ENCODE data around the gene ZNF823. TPM values are rescaled to one million over a fixed set of nuclear protein-coding genes. Genes with fewer than 3 reads are reported as not detected.
A peak's percentile ranks its signal among the peaks of the same experiment; 100 is the strongest.
"Not testable (repeated sequence)": the region's sequence is repeated elsewhere in the genome, so short reads cannot be mapped to it uniquely, and the experiment has no call there.

ZNF823 gene
- total RNA-seq, 6 donors from 2014 or later = 6.1 to 22.0 (median 7.7) TPM

GRCh38 chr19:11781295-11782057 lies 42.7 kb upstream of the ZNF823 start:
- Histone ChIP-seq H3K9me3 (peaks cover 54 to 99% (median 89%) of the 10 kb centered on the region in 4 donors), H3K27me3 (no peaks in the 10 kb centered on the region), H3K4me1 (no peaks in the 10 kb centered on the region), H3K36me3 (peaks cover 20 to 58% (median 48%) of the 10 kb centered on the region in 4 donors), H3K27ac (no peak overlapping the region), H3K4me3 (no peak overlapping the region)
- TF ChIP-seq POLR2AphosphoS5 (IDR thresholded peaks at IDR 0.05) (no peak), EP300 (IDR thresholded peaks at IDR 0.05) (no peak), POLR2A (IDR thresholded peaks at IDR 0.05) (no peak), CTCF (IDR thresholded peaks at IDR 0.05) (no peak)
- 94 to 97% methylated on average over 5 of the region's 5 CpGs for WGBS, 2 donors
- DNase-seq = no peak
- no peak for ATAC-seq (ENCODE audit: low FRiP score in 2 of 2)

- Histone ChIP-seq H3K27me3 (no peaks in the 10 kb centered on the region), H3K27ac (no peak overlapping the region), H3K9me3 (peaks cover 58 to 99% (median 86%) of the 10 kb centered on the region in 4 donors), H3K4me1 (no peaks in the 10 kb centered on the region), H3K4me3 (no peak overlapping the region), H3K36me3 (peaks cover 20 to 58% (median 48%) of the 10 kb centered on the region in 4 donors)
- TF ChIP-seq CTCF (IDR thresholded peaks at IDR 0.05) (no peak), POLR2A (IDR thresholded peaks at IDR 0.05) (no peak), EP300 (IDR thresholded peaks at IDR 0.05) (no peak), POLR2AphosphoS5 (IDR thresholded peaks at IDR 0.05) (no peak)
- DNase-seq = no peak
- ATAC-seq (ENCODE audit: low FRiP score in 2 of 2) = no peak
- WGBS, 2 donors = 95 to 96% methylated on average over 7 of the region's 7 CpGs
Measured at GRCh38 chr19:11780431-11781020, 41.8 kb upstream of the ZNF823 start.

GRCh38 chr19:11776669-11777068 lies 37.9 kb upstream of the ZNF823 start:
- H3K4me1 ChIP-seq; H3K27ac ChIP-seq; ATAC-seq (ENCODE audit: low FRiP score in 2 of 2); H3K27me3 ChIP-seq; H3K4me3 ChIP-seq; DNase-seq: not testable (repeated sequence)
- Histone ChIP-seq H3K36me3 (peaks cover 20 to 49% (median 45%) of the 10 kb centered on the region in 4 donors), H3K9me3 (peaks cover 40 to 84% (median 65%) of the 10 kb centered on the region in 4 donors)
- WGBS, 2 donors = 97 to 98% methylated on average over 11 of the region's 11 CpGs

- 84% methylated on average over 11 of the region's 11 CpGs for WGBS, 2 donors
- Histone ChIP-seq H3K9me3 (peaks cover 12 to 39% (median 24%) of the 10 kb centered on the region in 4 donors), H3K4me1 (peaks cover 11 to 16% (median 14%) of the 10 kb centered on the region in 4 donors)
- DNase-seq = peak in 1 of 2 donors; percentile 42
- H3K27ac ChIP-seq; H3K36me3 ChIP-seq; H3K27me3 ChIP-seq; ATAC-seq (ENCODE audit: low FRiP score in 2 of 2); H3K4me3 ChIP-seq: not testable (repeated sequence)
Measured at GRCh38 chr19:11771520-11771919, 32.8 kb upstream of the ZNF823 start.

GRCh38 chr19:11769995-11770394 lies 31.2 kb upstream of the ZNF823 start:
- WGBS, 2 donors = 84 to 98% methylated on average over 4 of the region's 4 CpGs
- Histone ChIP-seq H3K27ac (no peak overlapping the region), H3K9me3 (peaks cover 6 to 24% (median 17%) of the 10 kb centered on the region in 4 donors), H3K27me3 (no peaks in the 10 kb centered on the region), H3K4me3 (no peak overlapping the region), H3K36me3 (no peaks in the 10 kb centered on the region), H3K4me1 (peaks cover 13 to 20% (median 15%) of the 10 kb centered on the region in 4 donors)
- no peak for ATAC-seq (ENCODE audit: low FRiP score in 2 of 2)
- DNase-seq = no peak
- TF ChIP-seq CTCF (IDR thresholded peaks at IDR 0.05) = no peak
- no peak for TF ChIP-seq POLR2AphosphoS5 (IDR thresholded peaks at IDR 0.05)
- no peak for TF ChIP-seq POLR2A (IDR thresholded peaks at IDR 0.05)
- no peak for TF ChIP-seq EP300 (IDR thresholded peaks at IDR 0.05)

All from upper lobe of left lung (tissue), 6 donors.